Measurements from ENCODE around the gene LRRC3. TPM values are rescaled to one million over a fixed set of nuclear protein-coding genes. Genes with fewer than 3 reads are reported as not detected.

Gene LRRC3
- total and polyA plus RNA-seq, 2 of the 4 experiments (the other 2 are of a cell fraction): under 0.01 to 0.38 TPM

GRCh38 chr21:44482581-44483287 lies 27.4 kb downstream of the LRRC3 start:
- 80% methylated on average over 1 of the region's 14 CpGs; no CpG with 5 or more reads in 1 of the 2 experiments for WGBS, 2 experiments (ENCODE audit: extremely low coverage in 2 of 2, insufficient read length in 1 of 2)
- no peak overlapping the region for H3K4ac ChIP-seq (ENCODE audit: low read depth, low read length)
- H3K9me3 ChIP-seq (ENCODE audit: control insufficient read depth, insufficient read depth, low read length): no peaks in the 10 kb centered on the region
- ATAC-seq (ENCODE audit: low read depth) (no peak), DNase-seq (no peak)
- ChIA-PET CTCF (no interaction called here), POLR2A (ENCODE audit: unreplicated experiment) (interaction anchor here (0.6 kb wide), 1 partner anchor 186 kb away, joined by 4 read pairs; no protein-coding TSS in a partner anchor)
- H3K36me3 ChIP-seq (ENCODE audit: control insufficient read depth, insufficient read depth, low read length): no peaks in the 10 kb centered on the region
- H3K4me2 ChIP-seq (ENCODE audit: low read depth, low read length): no peak overlapping the region
- no peak overlapping the region for H2BK20ac ChIP-seq (ENCODE audit: low read depth, low read length)
- dilution Hi-C loops (cut with HindIII; ENCODE audit: low sequenced_read_pairs, unreplicated experiment) (no loop called here), intact Hi-C loops (cut with micrococcal nuclease) (loop anchor here (10.0 kb wide), 1 partner anchor 148 kb away; the partner anchor contains the start of gene CFAP410), in situ Hi-C loops (cut with MboI; ENCODE audit: low sequenced_read_pairs) (no loop called here)
- H3K4me1 ChIP-seq (ENCODE audit: control insufficient read depth, insufficient read depth, low read length): no peaks in the 10 kb centered on the region
- H3K27ac ChIP-seq (ENCODE audit: insufficient read depth, low read length): no peak overlapping the region
- H4K91ac ChIP-seq (ENCODE audit: insufficient read depth, low read depth, low read length): no peak overlapping the region
- no peak overlapping the region for H3K18ac ChIP-seq (ENCODE audit: low read depth, low read length)
- H3K9me1 ChIP-seq (ENCODE audit: insufficient read depth, low read length): no peaks in the 10 kb centered on the region
- no peak overlapping the region for H3K9ac ChIP-seq (ENCODE audit: low read depth, low read length)
- no peak overlapping the region for H3K23ac ChIP-seq (ENCODE audit: low read depth, low read length)
- H2AK5ac ChIP-seq (ENCODE audit: low read depth, low read length): no peak overlapping the region
- H2BK5ac ChIP-seq (ENCODE audit: low read depth, low read length, poor library complexity, severe bottlenecking): no peak overlapping the region
- no peak overlapping the region for H2BK15ac ChIP-seq (ENCODE audit: low read depth, low read length)
- no peaks in the 10 kb centered on the region for H4K20me1 ChIP-seq (ENCODE audit: insufficient read depth, low read length)
- H4K5ac ChIP-seq (ENCODE audit: low read depth, low read length): no peak overlapping the region
- H2AK9ac ChIP-seq (replicated peaks; ENCODE audit: low read depth, low read length, poor library complexity): no peak overlapping the region
- H3K56ac ChIP-seq (ENCODE audit: extremely low read depth, insufficient read depth, low read length): no peak overlapping the region
- H3K4me3 ChIP-seq (ENCODE audit: insufficient read depth, low read depth, low read length): no peak overlapping the region
- no peak overlapping the region for H2BK120ac ChIP-seq (ENCODE audit: low read depth, low read length)
- no peak for TF ChIP-seq MXI1 (IDR thresholded peaks at IDR 0.05; ENCODE audit: borderline replicate concordance, low read depth, low read length)
- TF ChIP-seq FOS (IDR thresholded peaks at IDR 0.05; ENCODE audit: low read depth, low read length): no peak
- TF ChIP-seq RAD21 (IDR thresholded peaks at IDR 0.05; ENCODE audit: low read length): no peak
- TF ChIP-seq SMC3 (IDR thresholded peaks at IDR 0.05; ENCODE audit: low read depth, low read length): no peak
- TF ChIP-seq POLR2A (IDR thresholded peaks at IDR 0.05; ENCODE audit: low read depth, low read length): no peak
- TF ChIP-seq MAZ (IDR thresholded peaks at IDR 0.05; ENCODE audit: borderline replicate concordance, low read depth, low read length): no peak
- TF ChIP-seq CTCF (conservative IDR thresholded peaks at IDR 0.05; ENCODE audit: low read depth, low read length): no peak
- TF ChIP-seq MAFK (IDR thresholded peaks at IDR 0.05; ENCODE audit: low read depth, low read length): no peak
- no peak for TF ChIP-seq ELK1 (IDR thresholded peaks at IDR 0.05; ENCODE audit: borderline replicate concordance, low read depth, low read length)
- no peak for TF ChIP-seq RFX5 (IDR thresholded peaks at IDR 0.05; ENCODE audit: low read depth, low read length)
- no peak for TF ChIP-seq BHLHE40 (IDR thresholded peaks at IDR 0.05; ENCODE audit: low read depth, low read length)
- TF ChIP-seq CHD1 (IDR thresholded peaks at IDR 0.05; ENCODE audit: low read depth, low read length): no peak
- TF ChIP-seq CEBPB (IDR thresholded peaks at IDR 0.05; ENCODE audit: low read depth, low read length): no peak
- TF ChIP-seq USF2 (IDR thresholded peaks at IDR 0.05; ENCODE audit: low read depth, low read length): no peak
- TF ChIP-seq RCOR1 (IDR thresholded peaks at IDR 0.05; ENCODE audit: insufficient replicate concordance, low read length): no peak
- no peak for TF ChIP-seq NFE2L2 (IDR thresholded peaks at IDR 0.05; ENCODE audit: low read depth, low read length)
- H2AFZ ChIP-seq (replicated peaks; ENCODE audit: low read length, poor library complexity): no peak overlapping the region
- H4K8ac ChIP-seq (ENCODE audit: low read depth in 2 of 2, low read length in 2 of 2): no peak overlapping the region
- no TSS peak for BruUV-seq (replicated peaks)
- H3K27me3 ChIP-seq (ENCODE audit: control insufficient read depth, insufficient read depth, low read length): peaks cover 8% of the 10 kb centered on the region
- H3K14ac ChIP-seq (replicated peaks; ENCODE audit: low read depth, low read length): no peak overlapping the region
- H3K79me1 ChIP-seq (ENCODE audit: low read depth in 1 of 2, low read length in 2 of 2): no peaks in the 10 kb centered on the region

Measured in IMR-90 (cell line).